WI38 (cell line): ENCODE measurements around the gene VASN.

ENCODE experiments used
- H3K4me3 ChIP-seq: 2 replicates; pipeline ENCODE4 v1.5.1; 2011; ENCODE audit warnings: low read depth, mild to moderate bottlenecking, control low read depth, low read length
- TF ChIP-seq, protein P1 (sequence below): IDR thresholded peaks from 2 replicates; pipeline ENCODE4 v1.5.1; 2012; ENCODE audit warnings: low read depth, mild to moderate bottlenecking, control low read depth, low read length

VASN gene

DNA sequence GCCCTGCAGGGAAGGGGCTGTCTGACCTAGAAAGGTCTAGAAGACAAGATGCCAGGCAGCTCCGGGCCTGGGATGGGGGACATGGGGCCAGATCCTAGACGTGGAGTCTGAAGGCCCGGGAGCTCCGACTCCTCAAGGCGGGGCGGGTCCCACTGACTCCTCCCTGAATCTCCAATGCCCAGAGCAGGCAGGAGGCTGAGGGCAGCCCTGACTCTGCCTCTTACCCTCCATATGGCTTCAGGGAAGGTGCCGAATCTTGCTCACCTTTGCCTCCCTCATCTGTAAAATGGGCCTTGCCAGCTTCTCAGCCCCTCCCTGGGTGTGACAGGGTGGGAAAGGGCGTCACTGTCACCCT, 14.8 kb downstream of the VASN start:
- no peak overlapping the region for H3K4me3 ChIP-seq
- TF ChIP-seq, protein P1, sequence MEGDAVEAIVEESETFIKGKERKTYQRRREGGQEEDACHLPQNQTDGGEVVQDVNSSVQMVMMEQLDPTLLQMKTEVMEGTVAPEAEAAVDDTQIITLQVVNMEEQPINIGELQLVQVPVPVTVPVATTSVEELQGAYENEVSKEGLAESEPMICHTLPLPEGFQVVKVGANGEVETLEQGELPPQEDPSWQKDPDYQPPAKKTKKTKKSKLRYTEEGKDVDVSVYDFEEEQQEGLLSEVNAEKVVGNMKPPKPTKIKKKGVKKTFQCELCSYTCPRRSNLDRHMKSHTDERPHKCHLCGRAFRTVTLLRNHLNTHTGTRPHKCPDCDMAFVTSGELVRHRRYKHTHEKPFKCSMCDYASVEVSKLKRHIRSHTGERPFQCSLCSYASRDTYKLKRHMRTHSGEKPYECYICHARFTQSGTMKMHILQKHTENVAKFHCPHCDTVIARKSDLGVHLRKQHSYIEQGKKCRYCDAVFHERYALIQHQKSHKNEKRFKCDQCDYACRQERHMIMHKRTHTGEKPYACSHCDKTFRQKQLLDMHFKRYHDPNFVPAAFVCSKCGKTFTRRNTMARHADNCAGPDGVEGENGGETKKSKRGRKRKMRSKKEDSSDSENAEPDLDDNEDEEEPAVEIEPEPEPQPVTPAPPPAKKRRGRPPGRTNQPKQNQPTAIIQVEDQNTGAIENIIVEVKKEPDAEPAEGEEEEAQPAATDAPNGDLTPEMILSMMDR = no peak

DNA sequence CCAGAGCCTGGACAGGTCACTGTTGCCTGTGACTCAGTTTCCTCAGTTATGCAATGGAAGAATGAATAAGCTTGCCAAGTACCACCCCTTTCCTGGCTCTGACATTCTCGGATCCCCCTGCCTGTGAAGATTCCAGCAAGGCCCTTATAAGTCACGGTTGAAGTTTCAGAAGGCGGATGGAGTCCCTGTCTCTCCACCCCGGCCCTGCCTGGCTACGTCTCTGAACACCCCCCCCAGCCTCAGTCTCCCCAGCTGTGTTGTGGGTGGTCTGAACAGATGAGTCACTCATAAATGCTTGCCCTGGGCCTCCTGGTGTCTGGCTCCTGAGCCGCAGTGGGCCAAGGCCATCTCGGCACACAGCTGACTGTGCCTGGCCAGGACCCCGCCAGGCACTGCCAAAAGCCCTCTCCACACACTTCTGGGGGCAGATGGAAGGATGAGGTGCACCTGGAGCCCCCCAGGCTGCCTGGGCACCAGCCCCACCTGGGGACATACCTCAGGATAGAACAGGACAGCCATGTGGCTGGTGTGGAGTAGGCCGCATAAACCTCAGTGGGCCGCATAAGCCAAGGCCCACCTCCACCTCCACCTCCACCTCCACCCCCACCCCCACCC, 15.4 kb downstream of the VASN start:
- H3K4me3 ChIP-seq = no peak overlapping the region
- TF ChIP-seq, protein P1 = no peak

DNA sequence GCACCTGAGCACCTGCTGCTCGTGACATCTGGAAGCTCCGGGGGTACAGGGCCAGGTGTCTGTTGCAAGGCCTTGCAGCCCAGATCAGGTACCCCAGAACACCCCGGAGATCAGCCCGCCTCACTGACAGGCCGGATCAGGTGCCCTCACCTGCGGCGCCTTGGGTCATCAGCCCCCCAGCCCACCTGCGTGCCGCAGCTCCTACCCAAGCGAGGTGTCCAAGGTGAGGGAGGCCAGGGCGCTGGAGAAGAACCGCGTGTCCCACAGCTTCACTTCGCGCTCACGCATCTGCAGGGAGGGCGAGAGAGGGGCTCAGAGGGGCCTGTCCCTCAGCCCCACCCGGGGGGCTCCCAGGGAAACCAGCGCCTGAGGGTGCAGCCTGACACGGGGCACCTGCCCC, 16.1 kb downstream of the VASN start:
- H3K4me3 ChIP-seq = no peak overlapping the region
- TF ChIP-seq, protein P1 = no peak

DNA sequence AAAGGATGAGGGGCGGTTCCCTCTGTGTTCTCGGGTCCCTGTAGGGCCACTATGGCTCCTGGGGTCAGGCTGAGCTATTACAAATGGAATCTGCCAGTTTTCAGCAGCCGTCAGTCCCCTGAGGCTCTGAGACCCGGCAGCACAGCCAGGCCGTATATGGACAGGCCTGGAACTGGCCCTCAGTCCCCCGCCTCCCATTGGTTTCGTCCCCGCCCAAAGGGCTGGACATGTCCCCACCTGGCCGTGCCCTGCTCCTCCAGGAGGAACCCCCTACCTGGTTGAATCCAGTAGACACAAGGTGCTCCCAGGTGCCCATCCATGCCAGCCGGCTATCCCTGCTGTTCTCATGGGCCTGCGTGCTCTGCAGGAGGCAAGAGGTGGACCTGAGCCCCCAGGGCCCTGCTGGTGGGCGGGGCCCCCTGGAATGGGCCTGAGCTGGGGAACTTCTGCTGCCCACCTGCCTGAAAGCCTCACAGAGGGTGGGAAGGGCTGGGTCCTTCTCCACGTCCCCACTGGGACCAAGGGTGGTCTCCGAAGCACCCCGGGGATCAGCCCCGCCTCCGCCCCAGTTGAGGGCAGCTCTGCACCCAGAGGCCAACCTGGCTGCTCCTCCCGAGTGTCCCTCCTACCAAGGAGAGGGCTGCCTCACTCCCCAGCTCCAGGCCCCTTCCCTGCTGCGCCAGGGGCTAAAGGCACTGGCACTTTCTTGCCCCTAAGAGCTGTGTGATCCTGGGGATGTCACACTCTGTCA, 16.8 kb downstream of the VASN start:
- no peak overlapping the region for H3K4me3 ChIP-seq
- TF ChIP-seq, protein P1 = no peak

DNA sequence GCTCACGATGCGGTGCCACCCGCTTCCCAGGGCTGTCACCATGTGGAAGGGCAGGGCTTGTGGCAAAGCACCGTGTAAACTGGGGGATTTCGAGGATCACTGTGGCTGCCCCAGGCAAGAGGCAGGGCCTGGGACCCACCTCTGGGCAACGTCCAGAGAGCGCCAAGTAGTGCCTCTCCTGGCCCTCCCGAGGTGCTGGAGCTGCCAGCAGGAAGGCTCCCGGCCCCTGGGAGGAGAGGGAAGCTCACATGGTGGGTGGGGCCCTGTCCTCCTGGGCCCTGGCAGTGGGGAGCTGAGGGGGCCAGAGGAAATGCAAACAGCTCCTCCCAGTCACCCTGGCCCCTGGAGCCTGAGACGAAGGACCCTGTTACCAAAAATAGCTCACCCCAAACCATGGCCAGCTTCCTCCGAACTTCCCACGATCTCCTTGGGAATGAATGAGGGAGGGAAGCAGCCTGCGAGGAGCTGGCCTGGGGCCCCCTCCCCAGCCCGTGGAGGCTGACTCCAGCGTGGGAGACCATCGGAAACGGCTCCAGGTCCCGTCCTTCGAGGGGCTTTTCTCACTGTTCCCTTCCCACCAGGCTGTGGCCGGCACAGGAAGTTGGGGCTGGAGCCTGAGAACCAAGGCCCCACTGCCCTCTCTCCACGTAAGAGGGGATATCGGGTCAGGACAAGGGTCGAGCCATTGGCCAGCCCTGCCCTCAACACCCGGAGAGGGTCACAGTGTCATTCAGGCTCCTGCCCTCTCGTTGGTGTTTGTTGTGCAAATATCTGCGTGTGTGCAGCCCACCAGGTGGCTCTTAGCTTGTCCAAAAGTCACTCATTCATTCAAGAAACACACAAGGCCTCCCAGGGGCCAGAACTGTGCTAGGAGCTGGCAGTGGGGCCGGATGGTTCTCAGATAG, 17.7 kb downstream of the VASN start:
- no peak overlapping the region for H3K4me3 ChIP-seq
- TF ChIP-seq, protein P1 = no peak

DNA sequence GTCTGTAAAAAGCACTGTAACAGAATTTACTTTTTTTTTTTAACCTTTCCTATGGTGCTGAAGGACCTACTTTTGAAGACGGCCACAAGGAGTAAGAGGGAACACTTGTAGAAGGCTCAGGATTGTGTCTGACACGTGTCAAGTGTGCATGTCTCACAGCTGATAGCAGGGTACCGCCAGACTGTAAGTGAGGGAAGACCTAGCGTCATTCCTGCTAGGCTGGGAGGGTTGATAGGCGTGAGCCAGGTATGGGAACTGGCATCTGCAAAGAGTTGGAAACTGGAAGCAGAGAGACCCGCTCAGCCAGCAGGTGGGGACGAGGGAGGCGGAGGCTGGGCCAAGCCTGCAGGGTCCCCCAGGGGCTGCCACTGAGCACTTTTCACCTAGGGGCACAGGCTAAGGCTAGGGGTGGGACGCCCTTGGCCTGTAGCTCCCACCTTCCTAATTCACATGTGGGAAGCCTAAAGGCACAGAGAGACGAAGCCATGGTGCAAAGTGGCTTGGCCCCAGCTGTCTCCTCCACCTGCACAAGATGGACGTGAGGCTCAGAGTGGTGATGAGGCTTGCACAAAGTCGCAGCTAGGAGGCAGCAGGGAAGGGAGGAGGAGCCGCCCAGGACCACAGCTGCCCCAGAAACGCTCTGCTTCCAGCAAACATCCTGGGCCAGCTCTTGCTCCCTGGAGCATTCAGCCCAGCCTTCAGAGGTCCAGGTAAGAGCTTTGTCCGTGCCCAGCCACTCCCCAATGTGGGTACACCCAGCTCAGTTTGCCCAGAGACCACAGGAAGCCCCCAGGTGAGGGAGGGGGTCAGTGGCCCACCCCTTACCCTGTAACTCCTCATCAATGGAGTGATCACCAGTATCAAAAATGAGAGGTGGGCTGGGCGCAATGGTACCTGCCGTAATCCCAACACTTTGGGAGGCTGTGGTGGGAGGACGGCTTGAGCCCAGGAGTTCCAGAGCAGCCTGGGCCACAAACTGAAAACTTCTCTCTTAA, 18.9 kb downstream of the VASN start:
- H3K4me3 ChIP-seq = no peak overlapping the region
- TF ChIP-seq, protein P1 = no peak
